Measurements from ENCODE around the gene PRCD.

DNA sequence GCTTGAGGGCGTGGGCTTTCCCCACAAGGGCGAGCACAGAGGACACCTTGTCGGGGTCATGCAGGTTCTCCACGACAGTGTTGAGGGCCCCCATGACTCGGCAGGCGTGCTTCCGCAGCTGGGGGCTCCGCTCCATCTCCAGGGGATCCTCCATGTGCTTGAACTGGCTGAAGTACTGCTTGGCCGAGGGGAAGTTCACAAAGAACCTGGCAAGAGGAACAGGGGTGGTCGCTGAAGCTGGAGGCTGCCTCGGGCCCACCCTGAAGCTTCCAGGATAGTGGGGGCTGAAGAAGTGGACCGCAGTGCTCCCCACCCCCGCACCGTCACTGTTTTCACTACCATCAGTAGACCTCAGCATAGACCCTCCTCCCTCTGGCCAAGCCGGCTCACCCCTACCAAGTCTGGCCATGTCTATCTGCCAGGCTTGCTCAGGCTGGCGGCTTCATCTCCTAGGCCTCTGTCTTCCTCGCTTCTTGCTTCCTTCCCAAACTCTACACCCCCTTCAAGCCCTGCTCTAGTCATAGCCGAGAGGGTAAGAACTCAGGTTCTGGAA lies 8.3 kb upstream of the PRCD start:
- no peak for TF ChIP-seq POLR2A (IDR thresholded peaks at IDR 0.05)
- TF ChIP-seq, protein P1, sequence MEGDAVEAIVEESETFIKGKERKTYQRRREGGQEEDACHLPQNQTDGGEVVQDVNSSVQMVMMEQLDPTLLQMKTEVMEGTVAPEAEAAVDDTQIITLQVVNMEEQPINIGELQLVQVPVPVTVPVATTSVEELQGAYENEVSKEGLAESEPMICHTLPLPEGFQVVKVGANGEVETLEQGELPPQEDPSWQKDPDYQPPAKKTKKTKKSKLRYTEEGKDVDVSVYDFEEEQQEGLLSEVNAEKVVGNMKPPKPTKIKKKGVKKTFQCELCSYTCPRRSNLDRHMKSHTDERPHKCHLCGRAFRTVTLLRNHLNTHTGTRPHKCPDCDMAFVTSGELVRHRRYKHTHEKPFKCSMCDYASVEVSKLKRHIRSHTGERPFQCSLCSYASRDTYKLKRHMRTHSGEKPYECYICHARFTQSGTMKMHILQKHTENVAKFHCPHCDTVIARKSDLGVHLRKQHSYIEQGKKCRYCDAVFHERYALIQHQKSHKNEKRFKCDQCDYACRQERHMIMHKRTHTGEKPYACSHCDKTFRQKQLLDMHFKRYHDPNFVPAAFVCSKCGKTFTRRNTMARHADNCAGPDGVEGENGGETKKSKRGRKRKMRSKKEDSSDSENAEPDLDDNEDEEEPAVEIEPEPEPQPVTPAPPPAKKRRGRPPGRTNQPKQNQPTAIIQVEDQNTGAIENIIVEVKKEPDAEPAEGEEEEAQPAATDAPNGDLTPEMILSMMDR (IDR thresholded peaks at IDR 0.05) = no peak

All from esophagus squamous epithelium (tissue), 4 donors.